Measurements from ENCODE around the gene KRTAP19-1. TPM values are rescaled to one million over a fixed set of nuclear protein-coding genes. Genes with fewer than 3 reads are reported as not detected.

The KRTAP19-1 gene
- total RNA-seq, 2 donors from 2014 or later: not detected

DNA sequence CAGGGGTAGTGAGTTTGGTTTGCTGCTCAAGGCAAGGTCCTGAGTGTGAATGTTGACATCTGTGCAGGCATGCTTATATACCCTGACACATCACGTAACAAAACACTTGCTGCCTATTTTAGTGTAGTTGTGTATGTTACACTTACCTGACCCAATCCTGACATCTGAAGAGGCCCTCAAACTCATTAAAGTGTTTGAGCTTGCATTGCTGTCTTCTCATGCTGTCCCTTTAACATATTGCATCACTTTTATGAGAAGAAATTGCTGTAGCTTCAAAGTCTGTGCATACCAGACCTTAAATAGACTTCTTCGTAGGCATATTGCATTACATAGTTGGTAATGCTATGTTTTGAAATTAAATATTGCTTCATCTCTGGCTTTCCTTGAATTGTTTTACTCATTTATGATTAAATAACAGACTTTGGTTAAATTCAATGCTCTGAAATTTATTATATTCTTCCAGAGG lies 11.8 kb upstream of the KRTAP19-1 start, which contains the start of gene KRTAP19-3:
Gene KRTAP19-3 (minus strand): TSS at position 51 of the 466 bp plus-strand sequence. CDS start 56 bp downstream, outside the sequence.
- no peak within 1 kb of the TSS for H3K9ac ChIP-seq (ENCODE audit: low read depth in 2 of 2, low read length in 2 of 2)
- no peak within 1 kb of the TSS for H3K27ac ChIP-seq
- no peak for TF ChIP-seq CTCF (IDR thresholded peaks at IDR 0.05)
- no peaks in the 10 kb centered on the region for H3K9me3 ChIP-seq
- no peaks in the 10 kb centered on the region for H3K36me3 ChIP-seq
- intact Hi-C loops (cut with DNase I): no loop called here
- H3K27me3 ChIP-seq: no peaks in the 10 kb centered on the region
- H3K4me3 ChIP-seq: no peak within 1 kb of the TSS
- DNase-seq: no peak
- no peaks in the 10 kb centered on the region for H3K4me1 ChIP-seq

DNA sequence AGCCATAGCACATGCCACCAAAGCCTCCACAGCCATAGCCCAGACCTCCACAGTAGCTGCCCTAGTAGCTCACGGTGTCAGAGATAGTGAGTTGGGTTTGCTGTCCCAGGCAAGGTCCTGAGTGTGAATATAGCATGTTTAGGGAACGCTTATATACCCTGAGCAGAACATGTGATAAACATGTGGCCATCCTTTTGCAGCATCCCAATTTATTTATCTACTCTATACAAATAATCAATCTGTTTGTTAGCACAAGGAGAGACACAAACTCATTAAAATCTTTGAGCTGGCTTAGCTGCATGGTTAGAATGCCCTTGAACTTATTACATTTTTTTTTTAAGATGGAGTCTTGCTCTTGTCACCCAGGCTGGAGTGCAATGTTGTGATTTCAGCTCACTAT lies 7.2 kb upstream of the KRTAP19-1 start, which contains the start of gene KRTAP19-2:
Gene KRTAP19-2 (minus strand): TSS at position 101 of the 400 bp plus-strand sequence. CDS start 88 bp downstream, at position 13.
- DNase-seq: no peak
- no peaks in the 10 kb centered on the region for H3K36me3 ChIP-seq
- TF ChIP-seq CTCF (IDR thresholded peaks at IDR 0.05): no peak
- no peaks in the 10 kb centered on the region for H3K27me3 ChIP-seq
- H3K4me3 ChIP-seq: no peak within 1 kb of the TSS
- no peaks in the 10 kb centered on the region for H3K4me1 ChIP-seq
- H3K27ac ChIP-seq: no peak within 1 kb of the TSS
- H3K9ac ChIP-seq (ENCODE audit: low read depth in 2 of 2, low read length in 2 of 2): no peak within 1 kb of the TSS
- H3K9me3 ChIP-seq: no peaks in the 10 kb centered on the region
- intact Hi-C loops (cut with DNase I): no loop called here

GRCh38 chr21:30486180-30486579 lies 6.0 kb upstream of the KRTAP19-1 start:
- H3K9me3 ChIP-seq: no peaks in the 10 kb centered on the region
- H3K27me3 ChIP-seq: no peaks in the 10 kb centered on the region
- no peaks in the 10 kb centered on the region for H3K36me3 ChIP-seq
- no peak overlapping the region for H3K9ac ChIP-seq (ENCODE audit: low read depth in 2 of 2, low read length in 2 of 2)
- H3K4me3 ChIP-seq: no peak overlapping the region
- no peak for TF ChIP-seq CTCF (IDR thresholded peaks at IDR 0.05)
- H3K4me1 ChIP-seq: no peaks in the 10 kb centered on the region
- DNase-seq: no peak
- no peak overlapping the region for H3K27ac ChIP-seq
- intact Hi-C loops (cut with DNase I): no loop called here

DNA sequence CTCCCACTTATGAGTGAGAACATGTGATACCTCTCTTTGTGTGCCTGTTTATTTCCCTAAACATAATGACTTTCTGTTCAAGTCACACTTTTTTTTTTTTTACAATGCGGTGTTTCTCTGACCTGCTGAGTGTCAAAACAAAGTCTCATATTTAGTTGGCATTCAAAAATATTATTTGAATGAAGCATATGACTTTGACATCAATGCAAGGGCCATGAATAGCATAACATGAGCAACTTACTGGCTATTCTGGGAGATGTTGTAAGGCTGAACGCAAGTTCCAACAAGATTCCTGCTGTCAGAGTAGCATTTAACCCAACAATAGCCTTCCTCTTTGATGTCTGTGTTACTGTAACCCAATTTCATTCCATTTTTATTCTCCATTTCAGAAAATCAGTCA lies 2.0 kb upstream of the KRTAP19-1 start:
- H3K4me1 ChIP-seq: no peaks in the 10 kb centered on the region
- DNase-seq: no peak
- no peak overlapping the region for H3K4me3 ChIP-seq
- no peaks in the 10 kb centered on the region for H3K36me3 ChIP-seq
- H3K27ac ChIP-seq: no peak overlapping the region
- no peaks in the 10 kb centered on the region for H3K27me3 ChIP-seq
- H3K9ac ChIP-seq (ENCODE audit: low read depth in 2 of 2, low read length in 2 of 2): no peak overlapping the region
- intact Hi-C loops (cut with DNase I): no loop called here
- no peaks in the 10 kb centered on the region for H3K9me3 ChIP-seq
- TF ChIP-seq CTCF (IDR thresholded peaks at IDR 0.05): no peak

DNA sequence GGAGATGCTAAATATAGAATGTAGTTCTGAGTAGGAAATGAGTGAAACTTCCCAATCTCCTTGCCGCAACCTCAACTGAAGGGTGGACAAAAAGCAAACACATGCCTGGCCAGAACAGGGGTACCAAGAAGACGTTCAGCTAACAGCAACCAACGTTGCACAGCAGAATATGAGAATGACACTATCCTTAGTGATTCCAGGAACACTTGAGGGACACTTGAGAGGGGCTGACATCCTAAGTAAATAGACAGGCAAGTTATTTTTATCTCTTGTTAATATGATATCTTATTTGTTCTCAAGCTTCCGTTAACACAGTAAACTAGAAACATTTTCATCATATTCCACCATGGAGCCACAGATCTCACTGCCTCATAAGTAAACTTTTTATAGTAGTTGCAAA lies 908 bp downstream of the KRTAP19-1 start:
- no peak for DNase-seq

More for the DNA sequence above, 908 bp downstream of the KRTAP19-1 start:
- TF ChIP-seq CTCF (IDR thresholded peaks at IDR 0.05): no peak
- Histone ChIP-seq H3K4me3 (no peak overlapping the region), H3K27ac (no peak overlapping the region), H3K9ac (ENCODE audit: low read depth in 2 of 2, low read length in 2 of 2) (no peak overlapping the region), H3K9me3 (no peaks in the 10 kb centered on the region), H3K36me3 (no peaks in the 10 kb centered on the region), H3K27me3 (no peaks in the 10 kb centered on the region), H3K4me1 (no peaks in the 10 kb centered on the region)
- intact Hi-C loops (cut with DNase I): no loop called here

All from colonic mucosa (tissue), 4 donors.